Measurements from ENCODE around the gene HM13. TPM values are rescaled to one million over a fixed set of nuclear protein-coding genes. Genes with fewer than 3 reads are reported as not detected.
"Not testable (repeated sequence)": the region's sequence is repeated elsewhere in the genome, so short reads cannot be mapped to it uniquely, and the experiment has no call there.

The HM13 gene
- total RNA-seq, 2 donors from 2014 or later: 129 to 164 TPM

DNA sequence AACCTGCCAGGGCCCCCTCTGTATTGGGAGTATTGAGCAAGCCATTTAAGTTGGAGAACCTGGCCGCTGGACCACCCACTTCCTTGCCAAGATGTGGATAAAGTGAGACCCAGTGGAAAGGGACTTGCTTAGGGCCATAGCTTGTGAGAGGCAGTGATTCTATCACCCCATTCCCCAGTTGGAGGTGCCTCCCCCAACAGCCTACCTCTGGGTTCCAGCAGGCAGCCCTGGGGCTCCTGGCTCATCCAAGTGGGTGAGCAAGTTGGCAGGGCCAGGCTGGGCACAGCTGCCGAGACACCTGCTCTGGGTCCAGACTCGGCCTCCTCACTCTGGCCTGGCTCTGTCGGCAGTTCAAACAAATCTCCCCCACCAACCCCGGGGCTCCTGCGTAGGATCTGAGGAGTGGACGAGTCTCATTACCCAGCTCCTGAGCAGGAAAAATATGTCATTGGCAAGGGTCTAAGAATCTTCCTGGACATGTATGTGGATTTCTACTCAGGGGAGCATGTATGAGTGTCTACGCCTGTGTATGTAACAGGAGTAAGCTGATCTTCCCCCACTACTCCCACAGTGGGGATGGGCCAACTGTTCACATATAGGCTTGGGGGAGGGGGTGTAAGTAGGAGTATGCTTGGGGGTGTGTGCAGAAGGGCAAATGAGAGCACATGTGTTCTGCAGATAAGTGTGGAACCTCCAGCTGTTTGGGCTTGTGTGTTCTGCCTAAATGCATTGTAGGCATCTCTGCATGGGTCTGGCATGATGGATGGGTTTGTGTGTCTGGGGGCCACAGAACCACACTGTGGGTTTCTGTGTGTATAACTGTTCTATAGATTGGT is 92.8 kb downstream of the HM13 start:
- H3K4me1 Mint-ChIP-seq: peaks cover 23% of the 10 kb centered on the region
- no peak for ATAC-seq (replicated peaks)
- no peak overlapping the region for H3K27ac Mint-ChIP-seq
- no peaks in the 10 kb centered on the region for H3K9me3 Mint-ChIP-seq
- peaks cover 23% of the 10 kb centered on the region for H3K27me3 Mint-ChIP-seq
- peaks cover 7% of the 10 kb centered on the region for H3K36me3 Mint-ChIP-seq (ENCODE audit: low read depth)
- H3K4me3 Mint-ChIP-seq: peak overlapping the region; percentile 85

DNA sequence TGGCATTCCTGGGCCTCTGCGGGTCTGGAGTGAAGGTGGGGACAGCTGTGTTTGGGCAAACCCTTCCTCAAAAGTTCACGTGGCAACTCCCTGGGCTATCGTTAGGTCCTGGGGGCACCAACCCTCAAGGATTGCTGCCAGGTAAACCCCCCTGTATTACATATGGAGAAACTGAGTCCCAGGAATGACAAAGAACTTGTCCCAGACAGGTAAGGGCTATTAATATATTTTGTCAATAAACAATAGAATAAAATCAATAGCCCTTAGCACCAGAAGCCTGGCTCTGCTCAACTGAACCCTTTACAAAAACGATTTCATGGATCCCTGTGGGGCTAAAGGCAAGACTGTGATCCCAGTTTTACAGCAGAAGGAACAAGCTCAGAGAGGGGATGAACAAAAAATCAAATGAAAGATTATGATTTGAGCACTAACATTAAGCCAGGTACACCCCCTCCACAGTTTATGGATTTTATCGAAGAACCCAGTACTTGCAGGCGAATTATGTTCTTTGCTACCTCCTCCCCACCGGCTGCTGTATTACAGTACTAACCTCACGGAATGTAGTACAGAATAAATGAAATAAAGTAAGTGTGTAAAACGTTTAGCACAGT is 93.5 kb downstream of the HM13 start:
- Mint-ChIP-seq H3K27me3 (peaks cover 20% of the 10 kb centered on the region), H3K36me3 (ENCODE audit: low read depth) (peaks cover 7% of the 10 kb centered on the region), H3K27ac (no peak overlapping the region), H3K4me3 (no peak overlapping the region), H3K9me3 (no peaks in the 10 kb centered on the region), H3K4me1 (peaks cover 18% of the 10 kb centered on the region)
- no peak for ATAC-seq (replicated peaks)

DNA sequence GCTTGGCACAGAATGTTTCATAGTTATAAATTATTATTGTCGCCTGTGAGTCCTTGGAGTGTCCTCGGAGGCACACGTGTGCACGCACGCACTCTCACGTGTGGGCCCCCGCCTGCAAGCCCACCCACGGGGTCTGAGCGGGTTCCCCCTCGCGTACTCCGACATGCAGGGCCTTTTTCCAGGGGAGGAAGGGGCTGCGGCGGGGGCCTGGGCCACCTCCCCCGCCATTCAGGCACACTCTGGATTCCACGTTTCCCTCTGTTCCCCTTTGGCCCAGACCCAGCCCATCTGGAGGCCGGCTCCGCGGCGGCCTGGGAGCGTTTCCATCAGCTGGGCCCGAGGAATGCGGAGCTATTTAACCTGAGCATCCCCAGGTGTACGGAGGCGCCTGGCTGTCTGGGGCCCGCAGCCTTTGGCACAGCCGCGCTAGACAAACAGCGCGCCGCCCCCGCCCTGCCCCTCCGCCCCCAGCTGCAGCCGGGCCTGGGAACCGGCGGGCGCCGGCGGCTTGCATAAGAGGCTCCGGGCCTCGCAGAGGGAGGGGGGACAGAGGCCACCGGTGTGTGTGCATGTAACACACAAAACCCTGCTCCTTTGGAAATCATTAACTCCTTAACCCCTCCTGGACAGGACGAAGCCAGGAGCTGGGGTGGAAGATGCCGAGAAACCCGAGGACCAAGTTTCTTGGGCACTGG is 94.2 kb downstream of the HM13 start:
- Mint-ChIP-seq H3K4me1 (peaks cover 15% of the 10 kb centered on the region), H3K36me3 (ENCODE audit: low read depth) (peaks cover 7% of the 10 kb centered on the region), H3K27ac (no peak overlapping the region), H3K27me3 (peaks cover 19% of the 10 kb centered on the region), H3K9me3 (no peaks in the 10 kb centered on the region), H3K4me3 (no peak overlapping the region)
- no peak for ATAC-seq (replicated peaks)

DNA sequence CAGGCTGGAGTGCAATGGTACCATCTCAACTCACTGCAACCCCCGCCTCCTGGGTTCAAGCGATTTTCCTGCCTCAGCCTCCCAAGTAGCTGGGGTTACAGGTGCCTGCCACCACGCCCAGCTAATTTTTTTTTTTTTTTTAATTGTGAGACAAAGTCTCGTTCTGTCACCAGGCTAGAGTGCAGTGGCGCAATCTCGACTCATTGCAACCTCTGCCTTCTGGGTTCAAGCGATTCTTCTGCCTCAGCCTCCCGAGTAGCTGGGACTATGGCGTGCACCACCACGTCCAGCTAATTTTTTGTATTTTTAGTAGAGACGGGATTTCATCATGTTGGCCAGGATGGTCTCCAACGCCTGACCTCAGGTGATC is 98.0 kb downstream of the HM13 start:
- not testable (repeated sequence) for H3K36me3 Mint-ChIP-seq (ENCODE audit: low read depth); H3K4me3 Mint-ChIP-seq
- peaks cover 12% of the 10 kb centered on the region for H3K27me3 Mint-ChIP-seq

DNA sequence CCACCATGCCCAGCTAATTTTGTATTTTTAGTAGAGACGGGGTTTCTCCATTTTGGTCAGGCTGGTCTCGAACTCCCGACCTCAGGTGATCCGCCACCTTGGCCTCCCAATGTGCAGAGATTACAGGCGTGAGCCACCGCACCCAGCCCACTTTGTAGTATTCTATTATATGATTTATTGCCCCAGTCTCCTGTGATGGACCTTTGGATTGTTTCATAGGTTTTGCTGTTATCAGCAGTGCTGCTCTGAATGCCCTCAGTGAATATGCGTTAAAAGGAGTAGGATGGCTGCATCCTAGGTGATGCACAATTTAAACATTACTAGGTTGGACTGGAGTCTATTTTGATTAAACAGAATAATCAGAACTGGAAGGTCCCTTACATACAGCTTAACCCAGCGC is 101.2 kb downstream of the HM13 start:
- ATAC-seq (replicated peaks): no peak
- H3K36me3 Mint-ChIP-seq (ENCODE audit: low read depth): no peaks in the 10 kb centered on the region

More for the DNA sequence above, 98.0 kb downstream of the HM13 start:
- not testable (repeated sequence) for H3K27ac Mint-ChIP-seq; H3K4me1 Mint-ChIP-seq; H3K9me3 Mint-ChIP-seq; ATAC-seq (replicated peaks)

DNA sequence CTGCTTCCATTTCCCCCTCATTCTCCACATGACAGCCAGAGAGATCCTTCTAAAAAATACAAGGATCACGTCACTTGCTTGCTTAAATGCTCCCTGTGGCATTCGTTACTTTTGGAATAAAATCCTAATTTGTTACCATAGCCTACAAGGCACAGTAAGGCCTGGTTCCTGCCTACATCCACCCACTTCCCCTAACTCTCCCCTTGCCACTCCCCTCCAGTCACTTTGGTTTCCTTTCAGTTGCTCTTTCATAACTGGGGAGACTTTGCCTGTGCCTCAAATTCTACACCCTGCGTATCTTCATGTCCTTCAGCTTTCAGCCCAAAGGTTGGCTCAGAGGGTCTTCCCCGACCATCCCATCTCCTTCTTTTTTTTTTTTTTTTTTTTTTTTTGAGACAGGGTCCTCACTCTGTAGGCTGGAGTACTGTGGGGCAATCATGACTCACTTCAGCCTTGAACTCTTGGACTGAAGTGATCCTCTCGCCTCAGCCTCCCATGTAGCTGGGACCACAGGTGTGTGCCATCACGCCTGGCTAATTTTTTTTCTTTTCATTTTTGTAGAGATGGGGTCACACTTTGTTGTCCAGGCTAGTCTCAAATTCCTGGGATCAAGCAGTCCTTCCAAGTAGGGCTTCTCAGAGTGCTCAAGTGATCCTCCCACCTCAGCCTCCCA is 103.3 kb downstream of the HM13 start:
- H3K27ac Mint-ChIP-seq: no peak overlapping the region
- no peak overlapping the region for H3K4me3 Mint-ChIP-seq
- peaks cover 6% of the 10 kb centered on the region for H3K27me3 Mint-ChIP-seq
- H3K36me3 Mint-ChIP-seq (ENCODE audit: low read depth): no peaks in the 10 kb centered on the region
- no peaks in the 10 kb centered on the region for H3K4me1 Mint-ChIP-seq
- ATAC-seq (replicated peaks): no peak
- H3K9me3 Mint-ChIP-seq: no peaks in the 10 kb centered on the region

More for the DNA sequence above, 101.2 kb downstream of the HM13 start:
- no peak overlapping the region for H3K27ac Mint-ChIP-seq
- H3K4me3 Mint-ChIP-seq: no peak overlapping the region
- H3K4me1 Mint-ChIP-seq: no peaks in the 10 kb centered on the region
- no peaks in the 10 kb centered on the region for H3K9me3 Mint-ChIP-seq
- H3K27me3 Mint-ChIP-seq: peaks cover 6% of the 10 kb centered on the region

Other genes with a start within 250 kb of the HM13 start
- not detected for gene DEFB116, start 205.9 kb upstream of the HM13 start, total RNA-seq
- gene DEFB118, start 145.8 kb upstream of the HM13 start, total RNA-seq: not detected
- gene DEFB119, start 123.9 kb upstream of the HM13 start, total RNA-seq: not detected
- not detected for gene DEFB121, start 108.2 kb upstream of the HM13 start, total RNA-seq
- gene DEFB123, start 73.8 kb upstream of the HM13 start, total RNA-seq: not detected
- not detected for gene DEFB124, start 39.3 kb upstream of the HM13 start, total RNA-seq
- gene REM1, start 39.2 kb upstream of the HM13 start, total RNA-seq: not detected
- gene ID1, start 90.8 kb downstream of the HM13 start, total RNA-seq: 1 to 10 TPM; 2.9 to 5.3 TPM
- gene COX4I2, start 123.5 kb downstream of the HM13 start, total RNA-seq: not detected
- gene BCL2L1, start 208.4 kb downstream of the HM13 start, total RNA-seq: 100 to 1,000 TPM in 1 of 2 donors, 10 to 100 TPM in 1; 86.7 to 134 TPM
- gene TPX2, start 224.8 kb downstream of the HM13 start, total RNA-seq: 100 to 1,000 TPM; 122 to 142 TPM

Measured in activated T-helper 17 cell treated with anti-CD3 and anti-CD28 coated beads, Interleukin-2, amount 50 U/mL, for 72 hours (primary cell).